NCI-H510A (cell line): ENCODE measurements around the gene SEC22A.

Experiments
- DNase-seq: peaks from one replicate; lab custom pipeline; 2025; lab: John Stamatoyannopoulos, UW

The SEC22A gene

GRCh38 chr3:123263941-123264340 is 62.2 kb downstream of the SEC22A start:
- DNase-seq: no peak

DNA sequence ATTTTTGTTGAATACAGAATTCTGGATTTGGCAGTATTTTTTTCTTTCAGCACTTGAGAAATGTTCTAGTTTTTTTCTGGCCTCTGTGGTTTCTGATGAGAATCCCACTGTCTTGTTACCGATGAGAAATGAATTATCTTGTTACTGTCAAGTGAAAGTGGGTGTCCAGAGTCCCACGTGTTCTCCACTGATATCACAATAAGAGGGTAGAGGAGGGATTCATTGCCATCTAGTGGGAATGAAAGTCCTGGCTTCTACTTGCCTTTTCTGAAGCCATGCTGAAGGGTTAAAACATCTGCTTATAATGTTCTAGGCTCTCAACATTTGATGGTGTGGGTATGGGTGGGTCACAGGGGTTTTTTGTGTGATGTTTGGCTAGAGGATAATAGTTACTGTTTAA is 66.1 kb downstream of the SEC22A start:
- DNase-seq: no peak

- no peak for DNase-seq
Measured at GRCh38 chr3:123270818-123271217, 69.1 kb downstream of the SEC22A start.

- no peak for DNase-seq
Measured at GRCh38 chr3:123271466-123272159, 69.9 kb downstream of the SEC22A start.

- DNase-seq: no peak
Measured at GRCh38 chr3:123272547-123272946, 70.8 kb downstream of the SEC22A start.

DNA sequence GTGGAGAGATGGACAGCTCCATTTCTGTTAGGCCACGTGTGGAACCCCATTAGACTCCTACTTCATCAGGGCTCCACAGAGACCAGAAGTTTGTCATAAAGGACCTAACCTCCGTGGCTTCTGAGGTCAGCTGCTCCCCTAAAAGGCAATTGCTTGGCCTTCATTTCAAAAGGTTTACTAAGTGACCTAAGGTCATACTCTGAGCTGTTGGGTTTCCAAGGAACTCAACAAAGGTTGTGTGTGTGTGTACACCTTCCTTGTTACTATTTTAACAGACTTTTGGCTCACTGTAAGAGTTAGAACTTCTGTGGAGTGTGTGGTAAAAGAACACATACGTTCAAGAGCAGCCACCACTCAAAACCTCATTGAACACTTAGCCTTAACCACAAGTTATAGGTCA is 73.9 kb downstream of the SEC22A start:
- DNase-seq: no peak

DNA sequence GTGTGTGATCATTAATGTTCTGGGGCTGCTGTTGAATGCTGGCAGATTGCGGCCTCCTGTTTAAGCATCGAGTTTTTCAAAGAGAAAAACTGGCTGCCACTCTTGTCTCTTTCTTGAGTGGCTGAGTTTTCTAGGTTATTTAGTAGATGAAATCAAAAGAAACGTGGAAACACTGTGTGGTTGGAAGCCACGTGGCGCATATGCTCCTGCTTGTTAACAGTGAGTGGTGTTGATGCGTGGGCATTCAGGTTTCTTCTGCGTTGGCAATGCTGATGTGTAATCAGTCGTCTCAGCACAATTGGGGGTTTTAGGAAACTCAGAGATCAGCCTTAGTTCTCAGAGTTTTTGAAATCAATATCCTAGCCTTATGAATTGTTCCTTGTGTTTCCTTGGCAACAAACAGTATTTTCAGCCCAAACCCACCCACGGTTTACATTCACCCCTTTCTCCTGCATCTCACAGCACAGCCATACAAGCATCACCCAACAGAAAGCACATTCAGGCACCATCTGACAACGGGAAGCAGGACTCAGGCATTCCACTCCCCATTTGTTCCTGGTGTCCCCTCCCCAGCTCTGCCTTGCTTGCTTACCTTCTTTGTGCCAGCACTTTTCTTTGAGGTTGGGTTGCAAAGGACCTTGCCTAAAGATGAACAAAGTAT is 74.7 kb downstream of the SEC22A start:
- DNase-seq: no peak

- DNase-seq: no peak
Measured at GRCh38 chr3:123277106-123277505, 75.4 kb downstream of the SEC22A start.

DNA sequence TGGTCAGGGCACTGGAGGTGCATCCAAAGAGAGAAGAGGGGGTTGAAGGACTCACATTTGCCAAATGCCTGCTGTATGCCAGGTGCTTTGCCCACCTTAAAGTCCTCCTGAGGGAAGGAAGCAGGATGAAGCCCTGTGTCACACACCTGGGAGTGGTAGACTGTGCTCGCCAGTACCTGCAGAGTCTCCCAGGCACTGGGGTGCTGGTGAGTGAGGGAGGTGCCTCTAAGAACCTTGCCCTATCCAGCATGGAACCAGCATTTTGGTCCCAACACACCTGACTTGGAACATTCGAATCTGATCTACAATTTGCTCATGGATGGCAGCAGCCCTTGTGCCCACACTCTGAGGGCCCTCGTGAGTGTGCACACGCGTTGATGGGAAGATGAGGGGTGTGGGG is 76.7 kb downstream of the SEC22A start:
- DNase-seq: no peak

DNA sequence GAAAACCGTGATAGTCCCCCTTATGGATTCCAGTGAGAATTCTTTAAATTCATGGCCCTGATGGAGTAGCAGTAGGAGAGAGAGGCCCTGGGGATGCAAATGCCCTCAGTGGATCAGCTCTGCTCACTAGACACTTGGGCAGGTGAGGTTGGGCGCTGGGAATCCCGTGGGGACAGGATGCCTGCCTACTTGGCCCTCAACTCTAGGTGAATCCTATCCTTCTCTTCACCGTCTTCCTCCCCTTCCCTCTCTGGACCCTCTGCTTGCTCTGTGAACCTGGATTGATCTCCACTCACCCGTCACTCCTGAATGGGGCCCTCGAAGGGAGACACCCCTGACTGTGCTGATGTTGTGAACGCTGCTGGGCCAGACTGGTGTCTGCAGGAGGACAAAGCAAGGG is 77.4 kb downstream of the SEC22A start:
- no peak for DNase-seq

- DNase-seq: no peak
Measured at GRCh38 chr3:123281406-123281805, 79.7 kb downstream of the SEC22A start.

GRCh38 chr3:123281929-123282328 is 80.2 kb downstream of the SEC22A start:
- DNase-seq: no peak

- DNase-seq: no peak
Measured at GRCh38 chr3:123282461-123282860, 80.7 kb downstream of the SEC22A start.

DNA sequence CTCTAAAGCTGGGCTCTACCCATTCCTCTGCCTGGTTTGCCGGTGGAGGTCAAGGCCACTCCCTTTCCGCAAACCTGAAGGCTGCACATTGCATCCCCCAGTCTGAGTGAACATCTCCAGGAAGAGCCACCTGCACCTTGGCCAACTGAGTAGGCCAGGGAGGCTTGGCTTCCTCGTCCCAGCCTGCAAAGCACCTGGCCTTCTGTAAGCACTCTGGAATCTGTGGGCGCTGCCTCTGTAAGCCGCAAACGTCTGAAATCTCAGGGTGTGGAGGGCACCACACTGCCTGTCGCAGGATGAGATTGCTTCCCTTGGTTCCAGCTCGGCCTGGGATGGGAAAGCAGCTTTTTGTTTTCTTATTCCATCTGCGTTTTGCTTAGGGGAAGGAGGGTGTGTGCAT is 81.3 kb downstream of the SEC22A start:
- no peak for DNase-seq

DNA sequence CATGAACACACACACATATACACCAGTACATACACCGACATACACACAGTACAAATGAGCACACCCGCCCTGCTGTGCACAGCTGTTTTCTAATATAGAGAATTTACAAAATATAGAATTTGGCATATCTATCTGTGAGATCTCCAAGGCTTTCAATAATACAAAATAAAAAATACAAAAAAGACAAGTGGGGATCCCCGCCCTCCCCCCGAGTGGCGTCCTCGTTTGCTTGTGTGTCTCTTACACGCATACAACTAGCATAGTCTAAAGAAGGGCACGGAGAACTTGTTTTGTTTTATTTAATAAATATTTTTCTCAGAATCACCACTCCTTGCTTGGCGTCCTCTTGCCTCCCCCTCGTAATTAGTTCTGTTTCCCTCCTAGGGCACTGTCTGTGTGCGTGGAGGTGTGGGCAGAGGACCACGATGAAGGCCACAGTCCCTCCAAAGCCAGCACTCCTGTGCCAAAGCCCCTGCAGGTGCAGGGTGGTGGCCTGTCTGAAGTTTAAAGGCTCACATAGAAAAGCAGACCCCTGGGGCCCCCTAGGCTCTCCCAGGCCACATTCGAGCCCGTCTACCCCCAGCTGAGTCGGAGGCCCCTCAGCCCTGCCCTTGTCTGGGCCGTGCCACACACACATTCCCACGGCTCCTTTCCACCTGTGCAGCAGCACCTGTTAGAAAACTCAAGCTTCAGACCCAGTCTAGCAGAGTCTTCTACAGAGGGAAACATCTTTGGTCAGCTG is 82.1 kb downstream of the SEC22A start:
- no peak for DNase-seq

DNA sequence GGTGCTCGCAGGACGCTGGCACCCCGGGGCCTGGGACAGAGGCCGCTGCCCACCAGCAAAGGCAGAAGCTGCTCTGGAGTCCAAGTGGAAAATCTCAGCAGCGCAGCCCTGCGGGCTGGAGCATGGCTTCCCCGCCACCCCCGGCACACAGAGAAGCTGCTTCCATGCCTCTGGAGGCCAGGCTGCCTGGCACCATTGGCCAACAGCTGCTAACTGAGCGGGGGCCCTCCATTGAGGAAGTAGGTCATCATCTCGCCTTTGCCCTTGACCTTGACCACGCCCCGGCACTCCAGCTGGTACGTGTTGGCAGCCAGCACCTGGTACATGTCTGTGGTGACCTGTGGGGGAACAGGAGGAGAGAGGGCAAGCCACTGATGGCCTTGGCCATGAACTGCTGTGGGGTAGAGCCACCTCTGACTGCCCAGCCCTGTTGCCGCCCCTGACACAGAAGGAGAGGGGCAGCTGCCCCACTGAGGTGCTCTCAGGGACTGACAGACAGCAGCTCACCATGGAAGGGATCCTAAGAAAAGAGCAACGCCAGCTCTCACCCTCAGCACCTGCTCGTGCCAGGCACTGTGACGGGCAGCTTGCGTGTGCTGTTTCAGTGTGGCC is 82.8 kb downstream of the SEC22A start:
- DNase-seq: no peak

DNA sequence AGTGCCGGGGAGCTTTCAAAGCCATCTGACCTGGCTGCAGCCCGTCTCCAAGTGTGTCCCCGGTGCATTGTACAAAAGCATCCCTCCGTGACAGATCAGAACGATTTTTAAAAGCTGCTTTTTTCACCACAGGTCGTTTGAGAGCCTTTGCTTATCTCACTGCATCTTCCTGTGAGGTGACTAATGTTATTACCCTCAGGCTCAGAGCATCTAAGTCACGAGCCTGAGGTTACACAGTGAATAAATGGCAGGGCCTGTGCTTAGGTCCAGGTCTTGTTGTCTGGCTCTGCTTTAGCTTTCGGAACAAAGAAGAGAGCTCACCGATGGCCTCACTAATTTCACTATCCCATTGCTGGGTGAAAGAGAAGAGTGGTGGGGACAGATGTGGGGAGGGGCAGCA is 83.3 kb downstream of the SEC22A start:
- no peak for DNase-seq

DNA sequence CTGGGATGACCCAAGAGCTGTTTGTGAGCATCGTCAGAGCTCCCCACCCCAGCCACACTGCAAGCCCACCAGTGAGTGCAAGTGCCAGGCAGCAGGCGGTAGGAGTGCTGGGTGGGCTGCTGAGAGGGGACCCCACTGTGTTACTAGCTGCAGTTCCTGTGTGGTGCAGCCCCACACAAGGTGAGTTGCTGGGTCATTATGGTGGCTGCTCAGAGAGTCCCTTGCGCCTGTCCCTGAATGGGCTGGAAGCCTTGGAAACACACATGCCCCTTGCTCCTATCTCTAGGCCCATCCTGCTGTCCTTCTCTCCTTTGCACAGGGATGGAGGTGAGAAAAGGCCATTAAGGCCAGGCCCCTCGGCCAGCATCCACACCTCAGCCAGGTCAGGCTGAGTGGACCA is 83.7 kb downstream of the SEC22A start:
- DNase-seq: no peak

- DNase-seq: no peak
Measured at GRCh38 chr3:123285931-123286307, 84.2 kb downstream of the SEC22A start.

DNA sequence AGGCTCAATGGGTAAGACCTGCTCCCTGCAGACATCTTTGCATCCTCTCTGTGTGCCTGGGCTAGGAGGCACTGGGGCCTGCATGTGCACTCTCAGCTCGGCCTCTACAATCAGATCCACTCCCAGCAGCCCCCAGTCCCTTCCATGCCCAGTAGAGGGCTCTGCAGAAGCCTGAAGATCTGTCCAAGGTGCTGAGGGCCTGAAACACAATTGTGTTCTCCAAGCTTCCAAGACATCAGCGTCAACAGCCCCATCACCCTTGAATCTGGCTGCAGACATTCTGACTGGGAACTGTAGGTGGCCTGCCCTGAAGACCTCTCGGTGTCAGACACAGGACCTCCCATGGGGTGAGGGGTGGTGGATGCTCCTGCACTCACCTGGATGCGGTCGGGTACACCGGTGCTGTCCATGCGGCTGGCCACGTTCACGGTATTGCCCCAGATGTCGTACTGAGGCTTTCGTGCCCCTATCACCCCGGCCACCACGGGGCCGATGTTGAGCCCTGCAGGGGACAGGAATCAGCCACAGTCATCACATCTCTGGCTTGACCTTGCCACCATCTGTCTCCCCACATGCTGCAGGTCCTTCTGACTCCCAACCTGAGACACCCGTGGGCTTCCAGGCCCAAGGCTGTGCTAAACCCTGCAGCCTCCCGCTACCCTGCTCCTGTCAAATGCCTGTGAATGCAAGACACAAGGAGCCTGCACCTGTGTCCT is 84.7 kb downstream of the SEC22A start:
- no peak for DNase-seq

DNA sequence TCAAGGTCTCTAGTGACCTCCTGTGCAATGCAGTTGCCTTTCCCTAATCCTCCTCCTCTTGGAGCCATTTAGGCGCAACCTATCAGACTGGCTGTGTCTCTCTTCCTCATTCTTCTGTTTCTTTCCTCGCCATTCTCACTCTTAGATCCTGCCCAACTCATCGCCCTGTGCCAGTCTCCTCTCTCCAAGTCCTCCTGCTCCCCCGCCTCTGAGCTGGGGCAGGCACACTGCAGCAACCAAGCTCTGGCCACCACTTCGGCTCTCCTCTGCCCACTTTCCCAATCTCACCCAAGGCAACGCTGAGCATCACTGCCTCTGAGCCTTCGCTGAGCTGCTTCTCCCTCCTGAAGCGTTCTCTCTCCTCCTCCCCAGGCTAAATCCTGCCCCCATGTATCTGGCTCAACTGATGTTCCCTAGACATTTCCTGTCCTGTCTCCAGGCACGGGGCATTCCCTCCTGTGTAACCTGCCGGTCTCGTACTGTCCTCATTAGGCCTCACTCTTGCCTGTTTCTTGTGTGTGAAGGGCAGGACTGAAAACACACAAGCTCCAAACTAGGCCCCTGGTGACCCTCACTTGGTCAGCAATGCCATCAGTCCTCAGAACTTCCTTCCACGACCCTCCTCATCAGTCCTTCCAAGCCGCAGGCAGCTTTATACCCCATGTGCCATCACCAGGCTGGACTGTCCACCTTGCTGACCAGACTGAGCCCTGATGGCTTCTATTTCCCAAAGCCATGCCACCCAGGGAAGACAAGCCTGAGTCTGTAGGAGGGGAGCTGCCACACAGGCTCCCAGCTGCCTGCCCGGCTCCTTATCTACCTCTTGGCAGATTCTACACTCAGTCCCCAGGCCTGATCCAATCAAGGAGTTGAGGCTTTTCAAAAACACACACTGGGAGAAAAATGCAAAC is 85.6 kb downstream of the SEC22A start:
- no peak for DNase-seq
